ENCODE results near the gene BET1L.
"Not testable (repeated sequence)": the region's sequence is repeated elsewhere in the genome, so short reads cannot be mapped to it uniquely, and the experiment has no call there.

BET1L gene

GRCh38 chr11:232783-233565, 25.8 kb upstream of the BET1L start:
- no peak for DNase-seq

GRCh38 chr11:230431-230830, 23.2 kb upstream of the BET1L start:
- no peak for DNase-seq

GRCh38 chr11:227824-228379, 20.7 kb upstream of the BET1L start:
- no peak for DNase-seq

GRCh38 chr11:225734-226453, 18.7 kb upstream of the BET1L start:
- no peak for DNase-seq

GRCh38 chr11:224424-224823, 17.2 kb upstream of the BET1L start:
- DNase-seq = no peak

- DNase-seq = no peak
Observed at GRCh38 chr11:223884-224283, 16.7 kb upstream of the BET1L start.

GRCh38 chr11:223026-223789, 16.0 kb upstream of the BET1L start:
- no peak for DNase-seq

- DNase-seq = no peak
Observed at GRCh38 chr11:221998-222789, 15.0 kb upstream of the BET1L start.

GRCh38 chr11:221539-221938, 14.3 kb upstream of the BET1L start:
- no peak for DNase-seq

- DNase-seq = not testable (repeated sequence)
Observed at GRCh38 chr11:220641-221215, 13.5 kb upstream of the BET1L start.

GRCh38 chr11:218815-219593, 11.8 kb upstream of the BET1L start:
- no peak for DNase-seq

- DNase-seq = no peak
Observed at GRCh38 chr11:217704-218103, 10.5 kb upstream of the BET1L start.

GRCh38 chr11:216081-216974, 9.1 kb upstream of the BET1L start:
- DNase-seq = no peak

- no peak for DNase-seq
Observed at GRCh38 chr11:215581-216037, 8.4 kb upstream of the BET1L start.

GRCh38 chr11:214083-214482, 6.9 kb upstream of the BET1L start:
- DNase-seq = no peak

- no peak for DNase-seq
Observed at GRCh38 chr11:213111-213510, 5.9 kb upstream of the BET1L start.

- DNase-seq = no peak
Observed at GRCh38 chr11:212150-213100, 5.2 kb upstream of the BET1L start.

GRCh38 chr11:211741-212140, 4.5 kb upstream of the BET1L start:
- DNase-seq = no peak
